Measurements from ENCODE around the gene KCNQ2.

GRCh38 chr20:63397155-63397843 is 75.2 kb downstream of the KCNQ2 start:
- no peak for TF ChIP-seq POLR2A (IDR thresholded peaks at IDR 0.05)
- TF ChIP-seq CTCF (IDR thresholded peaks at IDR 0.05) = no peak
- TF ChIP-seq EP300 (IDR thresholded peaks at IDR 0.05) = no peak
